A673 (cell line): Measurements from ENCODE around the gene ACRBP. TPM values are rescaled to one million over a fixed set of nuclear protein-coding genes. Genes with fewer than 3 reads are reported as not detected.

Experiments
- BruUV-seq: library from RNA; stranded (reverse); fragments of 400-500 nt; replicated peaks from 2 replicates; lab custom pipeline; 2021; lab: Mats Ljungman, UMichigan
- CTCF ChIA-PET: fragments of 300-600 bp; sonication (Branson Sonifier 250); formaldehyde crosslinking; loops from one replicate; lab custom pipeline; 2022; ENCODE audit warnings: antibody characterized with exemption; lab: Charles Lee
- POLR2A ChIA-PET: fragments of 300-600 bp; sonication (Branson Sonifier 250); formaldehyde crosslinking; loops from one replicate; lab custom pipeline; 2022; ENCODE audit warnings: antibody characterized with exemption; ENCODE audit not compliant: low non-redundant PET; lab: Charles Lee
- DNase-seq: peaks from one replicate; pipeline ENCODE4 v3.0.0-alpha.2; 2015; ENCODE audit warnings: low spot score
- H3K27ac ChIP-seq: fragments of 200-600 bp; sonication (generic); 2 replicates; pipeline ENCODE4 v1.5.1; 2016; ENCODE audit warnings: mixed run types, low read depth, mild to moderate bottlenecking, mixed read lengths, antibody characterized with exemption, low read length; ENCODE audit not compliant: poor library complexity, severe bottlenecking
- H3K27me3 ChIP-seq: fragments of 200-600 bp; sonication (generic); replicated peaks from 2 replicates; pipeline ENCODE4 v1.6.1; 2017; ENCODE audit warnings: mixed run types, low read depth, mild to moderate bottlenecking, mixed read lengths, antibody characterized with exemption, low read length; ENCODE audit not compliant: insufficient read depth, poor library complexity
- H3K36me3 ChIP-seq: fragments of 200-600 bp; sonication (generic); 2 replicates; pipeline ENCODE4 v1.6.1; 2016; ENCODE audit warnings: mixed run types, mild to moderate bottlenecking, mixed read lengths, antibody characterized with exemption, low read length; ENCODE audit not compliant: insufficient read depth, poor library complexity, severe bottlenecking
- H3K4me1 ChIP-seq: fragments of 200-600 bp; sonication (generic); 2 replicates; pipeline ENCODE4 v1.6.1; 2017; ENCODE audit warnings: mixed run types, mild to moderate bottlenecking, mixed read lengths, antibody characterized with exemption, low read length; ENCODE audit not compliant: insufficient read depth, poor library complexity, severe bottlenecking
- H3K4me3 ChIP-seq: fragments of 200-600 bp; sonication (generic); 2 replicates; pipeline ENCODE4 v1.5.1; 2016; ENCODE audit warnings: low read depth, mixed run types, mild to moderate bottlenecking, mixed read lengths, low read length; ENCODE audit not compliant: poor library complexity, severe bottlenecking
- H3K9me3 ChIP-seq: fragments of 200-600 bp; sonication (generic); 2 replicates; pipeline ENCODE4 v1.6.1; 2016; ENCODE audit warnings: mixed run types, low read depth, mild to moderate bottlenecking, mixed read lengths, antibody characterized with exemption, low read length; ENCODE audit not compliant: poor library complexity, severe bottlenecking
- CTCF ChIP-seq: fragments of 300-800, 200-600 bp; sonication (generic); conservative IDR thresholded peaks from 2 replicates; pipeline ENCODE4 v1.5.1; 2017; ENCODE audit warnings: low read depth, mild to moderate bottlenecking, antibody characterized with exemption, low read length, moderate library complexity, mixed read lengths
- EZH2 ChIP-seq: fragments of 200-600 bp; sonication (generic); IDR thresholded peaks from 2 replicates; pipeline ENCODE4 v1.6.1; 2017; ENCODE audit warnings: borderline replicate concordance, low read depth, mild to moderate bottlenecking, mixed read lengths, antibody characterized with exemption, low read length; ENCODE audit not compliant: poor library complexity, severe bottlenecking
- intact Hi-C: fragments of 100-400 bp; cut with micrococcal nuclease; formaldehyde crosslinking; loops from one replicate; pipeline ENCODE4 v1.10.0; 2022; ENCODE audit not compliant: unreplicated experiment
- total RNA-seq: library from RNA; stranded (reverse); gene quantifications from 2 replicates; pipeline ENCODE4 v1.2.3, GENCODE V29; 2021

Gene ACRBP
- total RNA-seq, 1 experiment from 2014 or later: 3.0 TPM

- DNase-seq: no peak
- Histone ChIP-seq H3K4me3 (peak overlapping the region; percentile 51), H3K9me3 (no peaks in the 10 kb centered on the region), H3K36me3 (peaks cover 8% of the 10 kb centered on the region), H3K27ac (peak overlapping the region; percentile 63), H3K4me1 (peaks cover 3% of the 10 kb centered on the region), H3K27me3 (no peaks in the 10 kb centered on the region)
- ChIA-PET CTCF (interaction anchor here (0.6 kb wide), 2 partner anchors 43 to 82 kb away, joined by 4 to 6 read pairs; partner anchors contain the start of gene ZNF384), POLR2A (no interaction called here)
- intact Hi-C loops: no loop called here
- no TSS peak for BruUV-seq
- TF ChIP-seq CTCF (no peak), EZH2 (no peak)
Observed at GRCh38 chr12:6646276-6647082, 753 bp downstream of the ACRBP start.

- Histone ChIP-seq H3K27ac (no peak overlapping the region), H3K9me3 (no peaks in the 10 kb centered on the region), H3K4me1 (peaks cover 3% of the 10 kb centered on the region), H3K36me3 (peaks cover 3% of the 10 kb centered on the region), H3K27me3 (no peaks in the 10 kb centered on the region), H3K4me3 (no peak overlapping the region)
- intact Hi-C loops: loop anchor here (2.0 kb wide), 1 partner anchor 30 kb away; no protein-coding TSS in a partner anchor
- no TSS peak for BruUV-seq
- TF ChIP-seq EZH2 (no peak), CTCF (peak; percentile 57)
- no peak for DNase-seq
- CTCF ChIA-PET: interaction anchor here (0.5 kb wide), 1 partner anchor 9 kb away, joined by 5 read pairs; no protein-coding TSS in a partner anchor
- POLR2A ChIA-PET: no interaction called here
Observed at GRCh38 chr12:6644903-6645302, 2.3 kb downstream of the ACRBP start.

DNA sequence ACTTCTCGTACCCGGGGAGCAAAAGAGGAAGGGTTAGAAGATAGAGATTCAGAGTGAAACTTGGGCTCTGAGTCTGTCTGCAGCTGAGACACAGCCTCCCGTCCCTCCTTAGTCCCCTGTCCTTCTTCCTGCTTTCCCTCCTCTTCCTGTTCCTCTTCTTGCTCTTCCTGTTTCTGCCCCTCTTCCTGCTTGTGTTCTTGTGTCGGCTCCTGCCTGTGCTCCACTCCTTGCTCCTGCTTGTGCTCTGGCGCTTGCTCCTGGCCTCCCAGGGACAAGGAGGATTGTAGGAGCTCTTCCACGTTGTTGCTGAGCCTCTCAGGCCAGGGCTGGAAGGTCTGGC is 3.0 kb downstream of the ACRBP start:
- no peak for DNase-seq
- CTCF ChIA-PET: interaction anchor here (0.5 kb wide), 1 partner anchor 10 kb away, joined by 5 read pairs; no protein-coding TSS in a partner anchor
- Histone ChIP-seq H3K4me1 (peaks cover 3% of the 10 kb centered on the region), H3K27ac (no peak overlapping the region), H3K27me3 (no peaks in the 10 kb centered on the region), H3K4me3 (no peak overlapping the region), H3K9me3 (no peaks in the 10 kb centered on the region), H3K36me3 (peaks cover 3% of the 10 kb centered on the region)
- POLR2A ChIA-PET: no interaction called here
- no TSS peak for BruUV-seq
- TF ChIP-seq EZH2 (no peak), CTCF (no peak)
- intact Hi-C loops: loop anchor here (2.0 kb wide), 1 partner anchor 29 kb away; no protein-coding TSS in a partner anchor
